Kidney (tissue), 14 donors: ENCODE results near the gene XYLT1. TPM values are rescaled to one million over a fixed set of nuclear protein-coding genes. Genes with fewer than 3 reads are reported as not detected.

Experiments
- DNase-seq, 5 donors: peaks; one replicate each; pipeline ENCODE4 v3.0.0-alpha.2; 2013 to 2020
- FAIRE-seq: peaks from 2 replicates; lab custom pipeline; 2012; peaks lifted over from hg19 to GRCh38; lab: Jason Lieb, UNC
- H3K27ac ChIP-seq, 2 donors: one replicate each; pipeline ENCODE4 v1.7.0; 2013; ENCODE audit warnings: low read depth in 2 of 2, low read length in 2 of 2, inconsistent platforms in 1 of 2
- H3K27me3 ChIP-seq: one replicate; pipeline ENCODE4 v1.7.1; 2013; ENCODE audit warnings: low read length, inconsistent platforms; ENCODE audit not compliant: control insufficient read depth, insufficient read depth
- H3K36me3 ChIP-seq, 3 donors: one replicate each; pipeline versions ENCODE4 v1.7.0 to v1.7.1; 2013; ENCODE audit warnings: low read length in 3 of 3, control low read depth in 1 of 3, inconsistent platforms in 1 of 3; ENCODE audit not compliant: insufficient read depth in 3 of 3, control insufficient read depth in 2 of 3
- H3K4me1 ChIP-seq, 3 donors: one replicate each; pipeline versions ENCODE4 v1.7.0 to v1.7.1; 2013; ENCODE audit warnings: low read length in 3 of 3, inconsistent platforms in 1 of 3, low read depth in 1 of 3; ENCODE audit not compliant: control insufficient read depth in 2 of 3, insufficient read depth in 2 of 3
- H3K4me3 ChIP-seq, 3 donors: one replicate each; pipeline versions ENCODE4 v1.7.0 to v1.8.1; 2013; ENCODE audit warnings: low read length in 3 of 3, control low read depth in 1 of 3, inconsistent platforms in 1 of 3
- H3K9ac ChIP-seq, 3 donors: one replicate each; pipeline versions ENCODE4 v1.7.0 to v1.7.1; 2013; ENCODE audit warnings: low read length in 3 of 3, control low read depth in 1 of 3, inconsistent platforms in 1 of 3
- H3K9me3 ChIP-seq, 3 donors: one replicate each; pipeline versions ENCODE4 v1.7.0 to v1.7.1; 2013; ENCODE audit warnings: low read length in 3 of 3, control low read depth in 1 of 3, inconsistent platforms in 1 of 3; ENCODE audit not compliant: control insufficient read depth in 2 of 3, insufficient read depth in 1 of 3
- intact Hi-C: fragments of 100-400 bp; cut with DNase I; formaldehyde crosslinking; loops from one replicate; pipeline ENCODE4 v1.11.1; 2022
- polyA plus RNA-seq: library from polyadenylated mRNA; stranded (reverse); fragments of 350-450 nt; fragmentation: Illumina TruSeq; extraction: RNeasy Lipid Tissue Mini Kit (QIAGEN cat#74804); gene quantifications from one replicate; pipeline ENCODE4 v1.2.3, GENCODE V29; 2014; ENCODE audit warnings: low read depth, low replicate concordance; ENCODE audit not compliant: insufficient read depth
- total RNA-seq: library from RNA; stranded (reverse); fragmentation: NEBNext Ultra II Directional; extraction: Animal tissue kit (Norgen Biotek cat#: 25700); gene quantifications from one replicate; pipeline ENCODE4 v1.2.1, GENCODE V29; 2021
- TF ChIP-seq, protein P1 (sequence below): IDR thresholded peaks from 3 replicates; pipeline ENCODE4 v1.5.1; 2012; ENCODE audit warnings: mild to moderate bottlenecking, moderate library complexity, borderline replicate concordance; ENCODE audit not compliant: insufficient read depth; ENCODE audit errors: extremely low read depth
- donor health status: control.
- donor health status: control.
- donor health status: control.
- donor health status: control.
- donor health status: control.
- donor health status: DM: yes; HTN: yes; CAD: no.
- donor health status: Normal renal cell carcinoma (clear cell type).

XYLT1 gene
- total and polyA plus RNA-seq, 2 donors from 2014 or later: 0.52 to 7.6 TPM

DNA sequence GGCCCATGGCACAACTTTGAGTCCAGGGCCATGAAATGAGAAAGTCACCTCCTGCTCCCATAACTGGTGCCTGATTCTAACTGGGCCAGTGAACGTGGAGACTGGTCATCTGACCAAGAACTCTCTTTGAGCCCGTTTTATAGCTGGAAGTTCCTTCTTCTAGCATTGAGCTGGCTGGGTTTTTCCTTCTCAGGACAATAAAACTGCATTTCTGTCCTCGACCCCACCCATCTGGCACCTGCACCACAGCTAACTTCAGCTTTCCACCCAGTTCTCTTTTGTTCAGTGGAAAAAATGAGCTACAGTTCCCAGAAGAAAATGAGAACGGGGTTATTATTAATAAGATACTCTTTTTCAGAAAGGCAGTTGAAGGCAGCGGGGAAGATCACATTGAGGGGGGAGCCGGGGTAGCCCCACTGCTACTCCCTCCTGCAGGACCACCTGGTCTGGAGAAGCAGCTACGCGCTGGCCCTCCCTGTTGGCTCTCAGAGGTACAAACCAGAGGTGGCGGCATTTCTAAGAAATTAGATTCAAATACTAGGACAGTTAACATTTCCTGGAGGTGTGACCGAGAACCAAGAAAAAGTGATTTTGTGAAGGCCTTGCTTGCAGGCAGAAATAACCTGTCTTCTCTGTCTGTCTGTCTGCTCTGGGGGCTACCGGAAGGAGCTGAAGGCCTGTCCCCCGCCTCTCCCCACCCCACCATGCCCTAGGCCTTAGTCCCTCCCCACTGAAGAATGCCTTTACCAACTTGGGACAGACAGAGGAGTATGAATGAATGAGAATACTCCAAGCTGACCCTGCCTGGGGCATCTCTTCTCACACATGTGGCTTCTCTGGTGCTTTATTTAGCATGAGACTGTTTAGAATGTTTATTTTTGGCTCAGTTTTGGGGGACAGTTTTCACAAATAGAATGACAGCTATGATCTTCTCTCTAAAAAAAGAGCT, 123.9 kb downstream of the XYLT1 start:
- no peak overlapping the region for H3K9ac ChIP-seq
- H3K4me1 ChIP-seq: peaks cover 0 to 2% (median 0%) of the 10 kb centered on the region in 3 donors
- H3K36me3 ChIP-seq: no peaks in the 10 kb centered on the region
- DNase-seq (no peak), FAIRE-seq (no peak)
- H3K27me3 ChIP-seq: no peaks in the 10 kb centered on the region
- H3K9me3 ChIP-seq: no peaks in the 10 kb centered on the region
- TF ChIP-seq, protein P1, sequence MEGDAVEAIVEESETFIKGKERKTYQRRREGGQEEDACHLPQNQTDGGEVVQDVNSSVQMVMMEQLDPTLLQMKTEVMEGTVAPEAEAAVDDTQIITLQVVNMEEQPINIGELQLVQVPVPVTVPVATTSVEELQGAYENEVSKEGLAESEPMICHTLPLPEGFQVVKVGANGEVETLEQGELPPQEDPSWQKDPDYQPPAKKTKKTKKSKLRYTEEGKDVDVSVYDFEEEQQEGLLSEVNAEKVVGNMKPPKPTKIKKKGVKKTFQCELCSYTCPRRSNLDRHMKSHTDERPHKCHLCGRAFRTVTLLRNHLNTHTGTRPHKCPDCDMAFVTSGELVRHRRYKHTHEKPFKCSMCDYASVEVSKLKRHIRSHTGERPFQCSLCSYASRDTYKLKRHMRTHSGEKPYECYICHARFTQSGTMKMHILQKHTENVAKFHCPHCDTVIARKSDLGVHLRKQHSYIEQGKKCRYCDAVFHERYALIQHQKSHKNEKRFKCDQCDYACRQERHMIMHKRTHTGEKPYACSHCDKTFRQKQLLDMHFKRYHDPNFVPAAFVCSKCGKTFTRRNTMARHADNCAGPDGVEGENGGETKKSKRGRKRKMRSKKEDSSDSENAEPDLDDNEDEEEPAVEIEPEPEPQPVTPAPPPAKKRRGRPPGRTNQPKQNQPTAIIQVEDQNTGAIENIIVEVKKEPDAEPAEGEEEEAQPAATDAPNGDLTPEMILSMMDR: no peak
- no peak overlapping the region for H3K27ac ChIP-seq
- no peak overlapping the region for H3K4me3 ChIP-seq
- intact Hi-C loops: no loop called here

DNA sequence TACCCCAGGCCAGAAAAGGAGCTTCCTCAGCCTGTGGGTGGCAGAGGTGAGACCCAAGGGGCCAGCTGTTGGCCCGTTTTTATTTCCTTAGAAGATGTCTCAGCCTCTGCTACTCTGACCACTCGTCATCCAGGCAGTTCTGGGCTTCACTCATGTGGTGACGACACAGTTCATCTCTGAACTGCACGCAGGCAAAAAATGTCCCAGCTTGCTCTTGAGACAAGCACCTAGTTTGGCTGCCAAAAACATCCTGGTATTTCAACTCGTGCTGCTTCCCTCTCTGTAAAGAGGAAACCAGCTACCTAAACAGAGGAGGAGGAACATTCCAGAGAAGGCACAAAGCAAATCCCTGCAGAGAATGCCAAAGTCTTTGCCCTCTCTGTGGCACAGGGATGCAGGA, 125.7 kb downstream of the XYLT1 start:
- Histone ChIP-seq H3K9ac (no peak overlapping the region), H3K36me3 (no peaks in the 10 kb centered on the region), H3K4me1 (peaks cover 0 to 2% (median 0%) of the 10 kb centered on the region in 3 donors), H3K27me3 (no peaks in the 10 kb centered on the region), H3K4me3 (no peak overlapping the region), H3K9me3 (no peaks in the 10 kb centered on the region), H3K27ac (no peak overlapping the region)
- no peak for FAIRE-seq
- intact Hi-C loops: no loop called here
- TF ChIP-seq, protein P1: no peak
- no peak for DNase-seq

DNA sequence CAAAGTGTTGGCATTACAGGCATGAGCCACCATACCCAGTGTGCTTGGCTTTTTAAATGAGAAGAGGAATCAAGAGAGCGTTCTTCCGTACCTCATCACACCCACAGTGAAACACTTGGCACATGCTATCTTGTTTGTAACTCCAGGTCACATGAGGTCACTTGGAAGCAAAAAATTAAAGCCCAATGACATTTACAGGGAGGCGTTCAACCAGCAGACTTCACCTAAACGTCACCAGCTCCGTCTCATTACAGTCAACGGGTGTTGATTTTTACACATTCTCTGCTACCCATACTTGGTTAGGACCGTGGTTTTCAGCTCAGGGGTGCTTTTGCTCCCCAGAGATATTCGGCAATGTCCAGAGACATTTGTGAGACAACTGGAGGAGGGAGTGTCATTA, 127.0 kb downstream of the XYLT1 start:
- TF ChIP-seq, protein P1: no peak
- H3K9me3 ChIP-seq: no peaks in the 10 kb centered on the region
- peaks cover 0 to 2% (median 0%) of the 10 kb centered on the region in 3 donors for H3K4me1 ChIP-seq
- no peaks in the 10 kb centered on the region for H3K36me3 ChIP-seq
- no peak for DNase-seq
- H3K27me3 ChIP-seq: no peaks in the 10 kb centered on the region
- H3K9ac ChIP-seq: no peak overlapping the region
- no peak overlapping the region for H3K4me3 ChIP-seq
- no peak overlapping the region for H3K27ac ChIP-seq
- intact Hi-C loops: no loop called here
- no peak for FAIRE-seq
